Vagina (tissue), 2 donors: ENCODE data around the gene CD93.

Source experiments
- POLR2A ChIP-seq, 2 donors: fragments of 450-650 bp; IDR thresholded peaks; one replicate each; pipeline ENCODE4 v1.6.1; 2017; ENCODE audit warnings: antibody characterized with exemption in 2 of 2, mild to moderate bottlenecking in 2 of 2, moderate library complexity in 2 of 2
- POLR2AphosphoS5 ChIP-seq, 2 donors: sonication (generic); formaldehyde crosslinking; IDR thresholded peaks; one replicate each; pipeline ENCODE4 v1.9.0; 2017; ENCODE audit warnings: antibody characterized with exemption in 2 of 2, mild to moderate bottlenecking in 2 of 2, low read depth in 1 of 2; ENCODE audit not compliant: insufficient read depth in 1 of 2
- TF ChIP-seq, protein P1 (sequence below), 3 experiments: fragments of 450-650 bp in 2 of 3; fragments of 200-600 bp in 1 of 3; sonication (generic) in 1 of 3; IDR thresholded peaks; one replicate each; pipeline ENCODE4 v1.5.1; 2017 to 2019; ENCODE audit warnings: antibody characterized with exemption in 3 of 3, mild to moderate bottlenecking in 2 of 3, moderate library complexity in 2 of 3

GRCh38 chr20:23063581-23063980, 22.5 kb downstream of the CD93 start:
- TF ChIP-seq, protein P1, sequence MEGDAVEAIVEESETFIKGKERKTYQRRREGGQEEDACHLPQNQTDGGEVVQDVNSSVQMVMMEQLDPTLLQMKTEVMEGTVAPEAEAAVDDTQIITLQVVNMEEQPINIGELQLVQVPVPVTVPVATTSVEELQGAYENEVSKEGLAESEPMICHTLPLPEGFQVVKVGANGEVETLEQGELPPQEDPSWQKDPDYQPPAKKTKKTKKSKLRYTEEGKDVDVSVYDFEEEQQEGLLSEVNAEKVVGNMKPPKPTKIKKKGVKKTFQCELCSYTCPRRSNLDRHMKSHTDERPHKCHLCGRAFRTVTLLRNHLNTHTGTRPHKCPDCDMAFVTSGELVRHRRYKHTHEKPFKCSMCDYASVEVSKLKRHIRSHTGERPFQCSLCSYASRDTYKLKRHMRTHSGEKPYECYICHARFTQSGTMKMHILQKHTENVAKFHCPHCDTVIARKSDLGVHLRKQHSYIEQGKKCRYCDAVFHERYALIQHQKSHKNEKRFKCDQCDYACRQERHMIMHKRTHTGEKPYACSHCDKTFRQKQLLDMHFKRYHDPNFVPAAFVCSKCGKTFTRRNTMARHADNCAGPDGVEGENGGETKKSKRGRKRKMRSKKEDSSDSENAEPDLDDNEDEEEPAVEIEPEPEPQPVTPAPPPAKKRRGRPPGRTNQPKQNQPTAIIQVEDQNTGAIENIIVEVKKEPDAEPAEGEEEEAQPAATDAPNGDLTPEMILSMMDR (IDR thresholded peaks at IDR 0.05), result no peak
- TF ChIP-seq POLR2AphosphoS5 (IDR thresholded peaks at IDR 0.05; ENCODE audit: insufficient read depth in 1 of 2, low read depth in 1 of 2) (no peak), POLR2A (IDR thresholded peaks at IDR 0.05) (no peak)
